ENCODE results near the gene ASTN2.

Gene ASTN2

DNA sequence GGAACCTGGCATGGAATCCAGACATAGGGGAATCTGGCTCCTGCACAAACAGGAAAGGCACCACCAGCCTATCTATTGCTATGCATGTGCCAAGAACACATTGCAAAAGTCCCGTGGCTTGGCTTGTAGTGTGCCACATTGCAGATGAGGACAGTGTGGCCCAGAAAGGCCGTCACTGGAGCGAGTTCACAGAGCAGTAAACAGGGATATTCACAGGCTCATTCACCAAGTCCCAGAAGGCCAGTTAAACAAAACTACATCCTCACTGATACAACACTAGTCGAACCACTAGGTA is 767.4 kb downstream of the ASTN2 start:
- Histone ChIP-seq H3K4me2 (ENCODE audit: low read length) (no peak overlapping the region), H3K4me1 (ENCODE audit: control insufficient read depth, low read length) (no peaks in the 10 kb centered on the region), H3K27ac (ENCODE audit: low read depth, low read length) (no peak overlapping the region), H3K4me3 (ENCODE audit: low read length) (no peak overlapping the region), H3K79me2 (ENCODE audit: control insufficient read depth, low read length) (no peaks in the 10 kb centered on the region), H4K20me1 (ENCODE audit: control insufficient read depth, insufficient read depth, low read depth, low read length) (no peaks in the 10 kb centered on the region), H3K9me3 (ENCODE audit: control insufficient read depth, insufficient read depth, low read length) (no peaks in the 10 kb centered on the region), H3K27me3 (ENCODE audit: control insufficient read depth, low read length) (no peaks in the 10 kb centered on the region), H3K9me2 (replicated peaks; ENCODE audit: control insufficient read depth, low read length) (no peaks in the 10 kb centered on the region), H3F3A (ENCODE audit: control insufficient read depth, insufficient read depth) (no peaks in the 10 kb centered on the region), H3K36me3 (ENCODE audit: control insufficient read depth, low read length) (no peaks in the 10 kb centered on the region)
- TF ChIP-seq EZH2phosphoT487 (IDR thresholded peaks at IDR 0.05; ENCODE audit: borderline replicate concordance, low read length) (no peak), CTCF (IDR thresholded peaks at IDR 0.05; ENCODE audit: low read depth, low read length, poor library complexity, severe bottlenecking) (no peak)

GRCh38 chr9:116646661-116647514 is 768.0 kb downstream of the ASTN2 start:
- Histone ChIP-seq H3K4me1 (ENCODE audit: control insufficient read depth, low read length) (no peaks in the 10 kb centered on the region), H3K9me3 (ENCODE audit: control insufficient read depth, insufficient read depth, low read length) (no peaks in the 10 kb centered on the region), H3K9me2 (replicated peaks; ENCODE audit: control insufficient read depth, low read length) (no peaks in the 10 kb centered on the region), H3K79me2 (ENCODE audit: control insufficient read depth, low read length) (no peaks in the 10 kb centered on the region), H3K4me3 (ENCODE audit: low read length) (no peak overlapping the region), H3K36me3 (ENCODE audit: control insufficient read depth, low read length) (no peaks in the 10 kb centered on the region), H3K4me2 (ENCODE audit: low read length) (no peak overlapping the region), H4K20me1 (ENCODE audit: control insufficient read depth, insufficient read depth, low read depth, low read length) (no peaks in the 10 kb centered on the region), H3F3A (ENCODE audit: control insufficient read depth, insufficient read depth) (no peaks in the 10 kb centered on the region), H3K27me3 (ENCODE audit: control insufficient read depth, low read length) (no peaks in the 10 kb centered on the region), H3K27ac (ENCODE audit: low read depth, low read length) (no peak overlapping the region)
- TF ChIP-seq EZH2phosphoT487 (IDR thresholded peaks at IDR 0.05; ENCODE audit: borderline replicate concordance, low read length): no peak
- peak; percentile 55 for TF ChIP-seq CTCF (IDR thresholded peaks at IDR 0.05; ENCODE audit: low read depth, low read length, poor library complexity, severe bottlenecking)

- H3F3A ChIP-seq (ENCODE audit: control insufficient read depth, insufficient read depth): no peaks in the 10 kb centered on the region
- H3K27ac ChIP-seq (ENCODE audit: low read depth, low read length): no peak overlapping the region
- H3K9me3 ChIP-seq (ENCODE audit: control insufficient read depth, insufficient read depth, low read length): no peaks in the 10 kb centered on the region
- H3K79me2 ChIP-seq (ENCODE audit: control insufficient read depth, low read length): no peaks in the 10 kb centered on the region
- H3K4me1 ChIP-seq (ENCODE audit: control insufficient read depth, low read length): no peaks in the 10 kb centered on the region
- no peaks in the 10 kb centered on the region for H4K20me1 ChIP-seq (ENCODE audit: control insufficient read depth, insufficient read depth, low read depth, low read length)
- no peak overlapping the region for H3K4me3 ChIP-seq (ENCODE audit: low read length)
- TF ChIP-seq EZH2phosphoT487 (IDR thresholded peaks at IDR 0.05; ENCODE audit: borderline replicate concordance, low read length): no peak
- TF ChIP-seq CTCF (IDR thresholded peaks at IDR 0.05; ENCODE audit: low read depth, low read length, poor library complexity, severe bottlenecking): no peak
- H3K9me2 ChIP-seq (replicated peaks; ENCODE audit: control insufficient read depth, low read length): no peaks in the 10 kb centered on the region
- no peaks in the 10 kb centered on the region for H3K36me3 ChIP-seq (ENCODE audit: control insufficient read depth, low read length)
- no peaks in the 10 kb centered on the region for H3K27me3 ChIP-seq (ENCODE audit: control insufficient read depth, low read length)
- H3K4me2 ChIP-seq (ENCODE audit: low read length): no peak overlapping the region
Measured at GRCh38 chr9:116644091-116644688, 770.7 kb downstream of the ASTN2 start.

Measured in DOHH2 (cell line).